T-helper 1 cell treated with Interleukin-12 subunit alpha and Interleukin-12 subunit beta and Interleukin-4 antibody, amounts not matched to agents 30 ng/mL and 1 ng/mL, for 36 hours (primary cell): ENCODE measurements around the gene CLIC3. TPM values are rescaled to one million over a fixed set of nuclear protein-coding genes. Genes with fewer than 3 reads are reported as not detected.

Experiments
- intact Hi-C: fragments of 100-400 bp; cut with micrococcal nuclease; formaldehyde crosslinking; loops from one replicate; pipeline ENCODE4 v1.15.1; 2024
- total RNA-seq: library from RNA; stranded (reverse); gene quantifications from 2 replicates; pipeline ENCODE4 v1.2.3, GENCODE V29; 2022

The CLIC3 gene
- total RNA-seq, 1 donor from 2014 or later = 1.4 TPM

- intact Hi-C loops = no loop called here
Measured at GRCh38 chr9:136969150-136969549, 27.2 kb downstream of the CLIC3 start.

- intact Hi-C loops = no loop called here
Measured at GRCh38 chr9:136968333-136969127, 27.8 kb downstream of the CLIC3 start.

- intact Hi-C loops = no loop called here
Measured at GRCh38 chr9:136965771-136966484, 30.4 kb downstream of the CLIC3 start.

- intact Hi-C loops = no loop called here
Measured at GRCh38 chr9:136964833-136965422, 31.4 kb downstream of the CLIC3 start.

- intact Hi-C loops = no loop called here
Measured at GRCh38 chr9:136964171-136964689, 32.1 kb downstream of the CLIC3 start.

- intact Hi-C loops = no loop called here
Measured at GRCh38 chr9:136963751-136964150, 32.6 kb downstream of the CLIC3 start.

- intact Hi-C loops = no loop called here
Measured at GRCh38 chr9:136963341-136963740, 33.0 kb downstream of the CLIC3 start.

GRCh38 chr9:136962701-136963248, 33.6 kb downstream of the CLIC3 start:
- intact Hi-C loops = no loop called here

- intact Hi-C loops = no loop called here
Measured at GRCh38 chr9:136962163-136962562, 34.2 kb downstream of the CLIC3 start.

GRCh38 chr9:136961279-136962065, 34.9 kb downstream of the CLIC3 start:
- intact Hi-C loops = no loop called here

- intact Hi-C loops = no loop called here
Measured at GRCh38 chr9:136960938-136961275, 35.5 kb downstream of the CLIC3 start.

GRCh38 chr9:136960212-136960937, 36.0 kb downstream of the CLIC3 start:
- intact Hi-C loops = no loop called here

- intact Hi-C loops = no loop called here
Measured at GRCh38 chr9:136958898-136959850, 37.2 kb downstream of the CLIC3 start.

GRCh38 chr9:136958473-136958872, 37.9 kb downstream of the CLIC3 start:
- intact Hi-C loops = no loop called here

- intact Hi-C loops = no loop called here
Measured at GRCh38 chr9:136957901-136958300, 38.5 kb downstream of the CLIC3 start.

GRCh38 chr9:136957461-136957860, 38.9 kb downstream of the CLIC3 start:
- intact Hi-C loops = no loop called here

- intact Hi-C loops = no loop called here
Measured at GRCh38 chr9:136956604-136957003, 39.8 kb downstream of the CLIC3 start.

GRCh38 chr9:136955943-136956335, 40.4 kb downstream of the CLIC3 start:
- intact Hi-C loops = no loop called here

- intact Hi-C loops = no loop called here
Measured at GRCh38 chr9:136955202-136955942, 41.0 kb downstream of the CLIC3 start.
